Measurements from ENCODE around the gene CEP170B. TPM values are rescaled to one million over a fixed set of nuclear protein-coding genes. Genes with fewer than 3 reads are reported as not detected.

The CEP170B gene
- total RNA-seq (2021; fragmentation: NEBNext Ultra II Directional; extraction: Animal tissue kit (Norgen Biotek cat#: 25700)), result 32.3 and 33.8 TPM in 2 replicates
- polyA plus RNA-seq (2011; rRNA removed), result 9.1 and 15.2 TPM in 2 replicates
- 9.4 TPM for polyA plus RNA-seq (2011; cell fraction: cytosol; rRNA removed)
- 34.9 TPM for polyA plus RNA-seq (2011; cell fraction: nucleus; rRNA removed)
- 14.3 to 23.9 TPM (median 20.7 TPM) in 4 replicates for polyA plus RNA-seq (2012, experiment 1 of 2)
- polyA plus RNA-seq (2012, experiment 2 of 2), result 13.0 TPM
- 17.1 TPM for polyA plus RNA-seq (2013, experiment 1 of 2)
- 16.2 TPM for polyA plus RNA-seq (2013, experiment 2 of 2)
- polyA minus RNA-seq (2011; rRNA and poly(A)+ RNA removed), result 4.7 and 5.7 TPM in 2 replicates
- 11.5 TPM for polyA minus RNA-seq (2011; cell fraction: cytosol; rRNA and poly(A)+ RNA removed)
- 11.6 TPM for polyA minus RNA-seq (2011; cell fraction: nucleus; rRNA and poly(A)+ RNA removed)
- long read RNA-seq, experiment 1, partial matches to known transcripts, result 4 of 16 reads
- long read RNA-seq, experiment 1, other reads (novel, unspliced or antisense), result 12 of 16 reads
- long read RNA-seq, experiment 2, partial matches to known transcripts, result 0 of 1 reads
- long read RNA-seq, experiment 2, other reads (novel, unspliced or antisense), result 1 of 1 reads

GRCh38 chr14:104865081-104865630, at the start of gene CEP170B:
Gene CEP170B (plus strand): TSS chr14:104865268. CDS start chr14:104868451, 3,183 bp downstream.
- peak within 1 kb of the TSS; percentile 53 for H3K4ac ChIP-seq (replicated peaks; ENCODE audit: insufficient read length, low read depth, low read length)
- no peak within 1 kb of the TSS for H2BK120ac ChIP-seq (replicated peaks; ENCODE audit: low read depth, low read length)
- peak within 1 kb of the TSS; percentile 56 to 79 (median 72) for H3K9ac ChIP-seq (replicated peaks in 1 of 4; ENCODE audit: extremely low read depth in 1 of 4, low read depth in 3 of 4, low read length in 3 of 4)
- peak within 1 kb of the TSS; percentile 66 to 88 (median 86) for H3K4me3 ChIP-seq (ENCODE audit: extremely low read depth in 1 of 4, insufficient read depth in 2 of 4, low read depth in 3 of 4, low read length in 4 of 4)
- H3K36me3 ChIP-seq (ENCODE audit: control insufficient read depth in 2 of 4, insufficient read depth in 4 of 4, low read length in 3 of 4), result peaks cover 0 to 9% (median under 1%) of the 10 kb centered on the region in 4 experiments; a peak in 2 of 8 replicates
- H2AFZ ChIP-seq (ENCODE audit: low read length), result no peak within 1 kb of the TSS
- H3K56ac ChIP-seq (replicated peaks; ENCODE audit: insufficient read length, low read depth, low read length), result peak within 1 kb of the TSS; percentile 77
- H3K23me2 ChIP-seq (ENCODE audit: low read depth, low read length), result peaks cover 36% of the 10 kb centered on the region; the same call in 1 of the 2 replicates
- H3K27me3 ChIP-seq (replicated peaks in 1 of 4; ENCODE audit: control insufficient read depth in 3 of 4, extremely low read depth in 1 of 4, insufficient read depth in 3 of 4, low read length in 3 of 4), result no peaks in the 10 kb centered on the region
- FAIRE-seq, result no peak
- peak within 1 kb of the TSS; percentile 68; the same call in 1 of the 2 replicates for H2BK12ac ChIP-seq (ENCODE audit: low read depth, low read length)
- CTCF ChIA-PET (ENCODE audit: partially characterized antibody), result interaction anchor here (2.2 kb wide), 1 partner anchor 39 kb away, joined by 9 read pairs; no protein-coding TSS in a partner anchor
- H3K4me2 ChIP-seq (ENCODE audit: insufficient read depth in 1 of 2, low read depth in 2 of 2, low read length in 2 of 2), result peak within 1 kb of the TSS; percentile 77 to 85
- no peak within 1 kb of the TSS for H3K23ac ChIP-seq (ENCODE audit: insufficient read length)
- TF ChIP-seq HDAC6 (IDR thresholded peaks at IDR 0.05; ENCODE audit: low read depth, low read length), result no peak
- no peak for TF ChIP-seq EZH2 (IDR thresholded peaks at IDR 0.05; ENCODE audit: low read depth, low read length, severe bottlenecking)
- peak within 1 kb of the TSS; percentile 81; the same call in 1 of the 2 replicates for H2BK5ac ChIP-seq (ENCODE audit: low read depth, low read length)
- H4K8ac ChIP-seq (ENCODE audit: extremely low read depth, insufficient read depth, low read length), result peak within 1 kb of the TSS; percentile 83; the same call in 1 of the 2 replicates
- H4K5ac ChIP-seq (ENCODE audit: insufficient read length, low read depth, low read length), result peak within 1 kb of the TSS; percentile 91
- peaks cover 21 to 37% of the 10 kb centered on the region in 2 experiments for H4K20me1 ChIP-seq (replicated peaks in 1 of 2; ENCODE audit: control insufficient read depth in 1 of 2, insufficient read depth in 2 of 2, low read length in 2 of 2)
- H3K79me2 ChIP-seq (ENCODE audit: control insufficient read depth in 1 of 2, insufficient read depth in 2 of 2, low read length in 2 of 2), result peaks cover 3 to 57% of the 10 kb centered on the region in 2 experiments
- H3K27ac ChIP-seq (ENCODE audit: low read depth, low read length), result peak within 1 kb of the TSS; percentile 49; the same call in 1 of the 2 replicates
- peak within 1 kb of the TSS; percentile 93 for H3K18ac ChIP-seq (ENCODE audit: extremely low read depth, low read length)
- H4K91ac ChIP-seq (replicated peaks; ENCODE audit: insufficient read length, low read length), result peak within 1 kb of the TSS; percentile 89
- H3K9me3 ChIP-seq (ENCODE audit: insufficient read depth in 2 of 2, low read depth in 1 of 2, low read length in 1 of 2), result peaks cover 0 to 9% of the 10 kb centered on the region in 2 experiments; a peak in 1 of 4 replicates
- DNase-seq (ENCODE audit: low read depth in 1 of 2, low spot score in 2 of 2), result no peak
- peaks cover 38% of the 10 kb centered on the region for H3K79me1 ChIP-seq (ENCODE audit: low read depth, low read length)
- no peak within 1 kb of the TSS for H2BK15ac ChIP-seq (ENCODE audit: low read length)
- POLR2A ChIA-PET (ENCODE audit: partially characterized antibody), result interaction anchor here (1.1 to 3.8 kb wide), 8 partner anchors 9 to 80 kb away, joined by 3 to 82 read pairs (median 15); partner anchors contain the start of gene PLD4
- peak within 1 kb of the TSS; percentile 14; the same call in 1 of the 2 replicates for H2AK5ac ChIP-seq (ENCODE audit: low read depth, low read length)
- no peak within 1 kb of the TSS for H3K14ac ChIP-seq (ENCODE audit: insufficient read length)
- peaks cover 0 to 13% (median 9%) of the 10 kb centered on the region in 4 experiments; a peak in 5 of 7 replicates for H3K4me1 ChIP-seq (replicated peaks in 1 of 4; ENCODE audit: control insufficient read depth in 3 of 4, insufficient read depth in 4 of 4, low read length in 3 of 4)
- 0% methylated on average over 8 of the region's 88 CpGs; no CpG with 5 or more reads in 1 of the 2 experiments for WGBS, 2 experiments (ENCODE audit: extremely low coverage in 1 of 2, insufficient coverage in 1 of 2, insufficient read length in 1 of 2, insufficient replicate concordance in 2 of 2, low coverage in 1 of 2, low lambda C conversion rate in 2 of 2, missing lambda C conversion rate in 1 of 2)
- H2BK20ac ChIP-seq (ENCODE audit: low read length), result no peak within 1 kb of the TSS

All from H1 (cell line).